Measurements from ENCODE around the gene UXT.
"Not testable (repeated sequence)": the region's sequence is repeated elsewhere in the genome, so short reads cannot be mapped to it uniquely, and the experiment has no call there.

GRCh38 chrX:47665797-47666196, 6.8 kb upstream of the UXT start:
- not testable (repeated sequence) for TF ChIP-seq POLR2A, CTCF (IDR thresholded peaks at IDR 0.05)
